ENCODE data around the gene NAALADL2. TPM values are rescaled to one million over a fixed set of nuclear protein-coding genes. Genes with fewer than 3 reads are reported as not detected.

The NAALADL2 gene
- total RNA-seq, 1 donor from 2014 or later = 1.1 TPM

GRCh38 chr3:175704366-175705055 lies 845.4 kb downstream of the NAALADL2 start:
- FAIRE-seq = no peak
- no peak for DNase-seq (ENCODE audit: low read depth)
- no peaks in the 10 kb centered on the region for H3K27me3 ChIP-seq (ENCODE audit: control insufficient read depth, insufficient read depth, low read length)
- no peak for TF ChIP-seq CTCF (IDR thresholded peaks at IDR 0.05; ENCODE audit: insufficient read depth, low read length, severe bottlenecking)
- H3K36me3 ChIP-seq (ENCODE audit: control insufficient read depth, insufficient read depth, low read length) = no peaks in the 10 kb centered on the region
- H3K4me3 ChIP-seq (ENCODE audit: low read depth, low read length) = no peak overlapping the region

GRCh38 chr3:175713268-175713667 lies 854.1 kb downstream of the NAALADL2 start:
- DNase-seq (ENCODE audit: low read depth) = no peak
- TF ChIP-seq CTCF (IDR thresholded peaks at IDR 0.05; ENCODE audit: insufficient read depth, low read length, severe bottlenecking) = no peak
- H3K27me3 ChIP-seq (ENCODE audit: control insufficient read depth, insufficient read depth, low read length) = no peaks in the 10 kb centered on the region
- H3K36me3 ChIP-seq (ENCODE audit: control insufficient read depth, insufficient read depth, low read length) = no peaks in the 10 kb centered on the region
- FAIRE-seq = no peak
- no peak overlapping the region for H3K4me3 ChIP-seq (ENCODE audit: low read depth, low read length)

- no peak for FAIRE-seq
Measured at GRCh38 chr3:175716446-175716845, 857.3 kb downstream of the NAALADL2 start.

GRCh38 chr3:175726228-175726627 lies 867.1 kb downstream of the NAALADL2 start:
- FAIRE-seq = peak; percentile 58
- Histone ChIP-seq H3K27me3 (ENCODE audit: control insufficient read depth, insufficient read depth, low read length) (no peaks in the 10 kb centered on the region), H3K4me3 (ENCODE audit: low read depth, low read length) (no peak overlapping the region), H3K36me3 (ENCODE audit: control insufficient read depth, insufficient read depth, low read length) (no peaks in the 10 kb centered on the region)
- no peak for TF ChIP-seq CTCF (IDR thresholded peaks at IDR 0.05; ENCODE audit: insufficient read depth, low read length, severe bottlenecking)
- no peak for DNase-seq (ENCODE audit: low read depth)

More at GRCh38 chr3:175716446-175716845, 857.3 kb downstream of the NAALADL2 start:
- no peak for TF ChIP-seq CTCF (IDR thresholded peaks at IDR 0.05; ENCODE audit: insufficient read depth, low read length, severe bottlenecking)
- Histone ChIP-seq H3K36me3 (ENCODE audit: control insufficient read depth, insufficient read depth, low read length) (no peaks in the 10 kb centered on the region), H3K27me3 (ENCODE audit: control insufficient read depth, insufficient read depth, low read length) (no peaks in the 10 kb centered on the region), H3K4me3 (ENCODE audit: low read depth, low read length) (no peak overlapping the region)
- DNase-seq (ENCODE audit: low read depth) = no peak

GRCh38 chr3:175728566-175728965 lies 869.4 kb downstream of the NAALADL2 start:
- no peak for TF ChIP-seq CTCF (IDR thresholded peaks at IDR 0.05; ENCODE audit: insufficient read depth, low read length, severe bottlenecking)
- DNase-seq (ENCODE audit: low read depth) = no peak
- no peak for FAIRE-seq
- Histone ChIP-seq H3K36me3 (ENCODE audit: control insufficient read depth, insufficient read depth, low read length) (no peaks in the 10 kb centered on the region), H3K4me3 (ENCODE audit: low read depth, low read length) (no peak overlapping the region), H3K27me3 (ENCODE audit: control insufficient read depth, insufficient read depth, low read length) (no peaks in the 10 kb centered on the region)

GRCh38 chr3:175729466-175729865 lies 870.3 kb downstream of the NAALADL2 start:
- DNase-seq (ENCODE audit: low read depth) (peak; percentile 7), FAIRE-seq (no peak)
- no peaks in the 10 kb centered on the region for H3K27me3 ChIP-seq (ENCODE audit: control insufficient read depth, insufficient read depth, low read length)
- H3K4me3 ChIP-seq (ENCODE audit: low read depth, low read length) = no peak overlapping the region
- H3K36me3 ChIP-seq (ENCODE audit: control insufficient read depth, insufficient read depth, low read length) = no peaks in the 10 kb centered on the region
- no peak for TF ChIP-seq CTCF (IDR thresholded peaks at IDR 0.05; ENCODE audit: insufficient read depth, low read length, severe bottlenecking)

All from bronchial epithelial cell (primary cell).